ENCODE results near the gene SLC35B1.

GRCh38 chr17:49749730-49750129 is 42.0 kb upstream of the SLC35B1 start:
- TF ChIP-seq, protein P1, sequence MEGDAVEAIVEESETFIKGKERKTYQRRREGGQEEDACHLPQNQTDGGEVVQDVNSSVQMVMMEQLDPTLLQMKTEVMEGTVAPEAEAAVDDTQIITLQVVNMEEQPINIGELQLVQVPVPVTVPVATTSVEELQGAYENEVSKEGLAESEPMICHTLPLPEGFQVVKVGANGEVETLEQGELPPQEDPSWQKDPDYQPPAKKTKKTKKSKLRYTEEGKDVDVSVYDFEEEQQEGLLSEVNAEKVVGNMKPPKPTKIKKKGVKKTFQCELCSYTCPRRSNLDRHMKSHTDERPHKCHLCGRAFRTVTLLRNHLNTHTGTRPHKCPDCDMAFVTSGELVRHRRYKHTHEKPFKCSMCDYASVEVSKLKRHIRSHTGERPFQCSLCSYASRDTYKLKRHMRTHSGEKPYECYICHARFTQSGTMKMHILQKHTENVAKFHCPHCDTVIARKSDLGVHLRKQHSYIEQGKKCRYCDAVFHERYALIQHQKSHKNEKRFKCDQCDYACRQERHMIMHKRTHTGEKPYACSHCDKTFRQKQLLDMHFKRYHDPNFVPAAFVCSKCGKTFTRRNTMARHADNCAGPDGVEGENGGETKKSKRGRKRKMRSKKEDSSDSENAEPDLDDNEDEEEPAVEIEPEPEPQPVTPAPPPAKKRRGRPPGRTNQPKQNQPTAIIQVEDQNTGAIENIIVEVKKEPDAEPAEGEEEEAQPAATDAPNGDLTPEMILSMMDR (IDR thresholded peaks at IDR 0.05; ENCODE audit: low read length) = no peak
- TF ChIP-seq EZH2 (IDR thresholded peaks at IDR 0.05; ENCODE audit: borderline replicate concordance, low read length) = no peak
